Sigmoid colon (tissue), 4 donors: ENCODE measurements around the gene MYO18A.

Experiments used
- POLR2A ChIP-seq, 2 donors: fragments of 450-650 bp; IDR thresholded peaks; one replicate each; pipeline ENCODE4 v1.6.1; 2016; ENCODE audit warnings: antibody characterized with exemption in 2 of 2, mild to moderate bottlenecking in 2 of 2, moderate library complexity in 2 of 2
- POLR2AphosphoS5 ChIP-seq, 4 donors: sonication (generic); formaldehyde crosslinking; IDR thresholded peaks; one replicate each; pipeline ENCODE4 v1.6.1; 2017; ENCODE audit warnings: antibody characterized with exemption in 4 of 4
- TF ChIP-seq, protein P1 (sequence below), 4 experiments: fragments of 450-650 bp in 3 of 4; fragments of 200-600 bp in 1 of 4; IDR thresholded peaks; one replicate each; pipeline ENCODE4 v1.5.1; 2016 to 2019; ENCODE audit warnings: antibody characterized with exemption in 4 of 4, mild to moderate bottlenecking in 3 of 4, moderate library complexity in 2 of 4

DNA sequence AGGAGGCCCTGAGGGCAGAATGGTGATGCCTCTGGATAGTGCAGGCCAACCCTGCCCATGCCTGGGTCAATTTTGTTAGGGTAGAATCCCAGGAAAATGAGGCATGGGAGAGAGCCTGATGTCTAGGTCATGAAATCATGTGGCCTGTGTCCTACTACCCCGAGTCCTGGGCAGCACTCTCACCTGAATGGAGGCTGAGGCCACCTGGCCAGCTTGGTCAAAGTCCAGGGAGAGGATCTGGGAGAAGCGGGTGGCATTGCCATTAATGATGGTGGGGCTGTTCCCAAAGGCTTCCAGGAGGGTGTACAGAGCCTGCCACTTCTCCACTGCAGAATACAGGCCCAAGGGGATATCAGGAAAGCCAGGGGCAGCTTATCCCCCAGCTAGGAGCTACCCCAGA is 59.8 kb downstream of the MYO18A start:
- TF ChIP-seq POLR2A (IDR thresholded peaks at IDR 0.05) = no peak
- TF ChIP-seq, protein P1, sequence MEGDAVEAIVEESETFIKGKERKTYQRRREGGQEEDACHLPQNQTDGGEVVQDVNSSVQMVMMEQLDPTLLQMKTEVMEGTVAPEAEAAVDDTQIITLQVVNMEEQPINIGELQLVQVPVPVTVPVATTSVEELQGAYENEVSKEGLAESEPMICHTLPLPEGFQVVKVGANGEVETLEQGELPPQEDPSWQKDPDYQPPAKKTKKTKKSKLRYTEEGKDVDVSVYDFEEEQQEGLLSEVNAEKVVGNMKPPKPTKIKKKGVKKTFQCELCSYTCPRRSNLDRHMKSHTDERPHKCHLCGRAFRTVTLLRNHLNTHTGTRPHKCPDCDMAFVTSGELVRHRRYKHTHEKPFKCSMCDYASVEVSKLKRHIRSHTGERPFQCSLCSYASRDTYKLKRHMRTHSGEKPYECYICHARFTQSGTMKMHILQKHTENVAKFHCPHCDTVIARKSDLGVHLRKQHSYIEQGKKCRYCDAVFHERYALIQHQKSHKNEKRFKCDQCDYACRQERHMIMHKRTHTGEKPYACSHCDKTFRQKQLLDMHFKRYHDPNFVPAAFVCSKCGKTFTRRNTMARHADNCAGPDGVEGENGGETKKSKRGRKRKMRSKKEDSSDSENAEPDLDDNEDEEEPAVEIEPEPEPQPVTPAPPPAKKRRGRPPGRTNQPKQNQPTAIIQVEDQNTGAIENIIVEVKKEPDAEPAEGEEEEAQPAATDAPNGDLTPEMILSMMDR (IDR thresholded peaks at IDR 0.05) = no peak
- TF ChIP-seq POLR2AphosphoS5 (IDR thresholded peaks at IDR 0.05) = no peak
